T-cell (primary cell): ENCODE data around the gene ZSWIM6. TPM values are rescaled to one million over a fixed set of nuclear protein-coding genes. Genes with fewer than 3 reads are reported as not detected.

ENCODE experiments used
- ATAC-seq, 4 experiments: fragments of 200-7000 bp in 3 of 4; fragments of 150-1000 bp in 1 of 4; cut with Tn5 transposase; replicated peaks in 1 of 4; 1 replicate in 3 of 4; 2 replicates in 1 of 4; pipeline ENCODE4 v1.10.0; 2021; ENCODE audit warnings: moderate library complexity in 3 of 4, mild to moderate bottlenecking in 2 of 4, moderate number of reproducible peaks in 1 of 4
- CTCF ChIA-PET, 2 donors: fragments of 300-600 bp; sonication (Branson Sonifier 250); formaldehyde crosslinking; loops; one replicate each; lab custom pipeline; 2022; ENCODE audit warnings: antibody characterized with exemption in 2 of 2; lab: Charles Lee
- POLR2A ChIA-PET, 2 donors: fragments of 300-600 bp; sonication (Branson Sonifier 250); formaldehyde crosslinking; loops; one replicate each; lab custom pipeline; 2022; ENCODE audit warnings: antibody characterized with exemption in 2 of 2; lab: Charles Lee
- DNase-seq, 35 experiments: peaks; one replicate each; pipeline versions ENCODE4 v3.0.0 to v3.0.0-alpha.2; 2013 to 2023
- H3K27ac ChIP-seq: one replicate; pipeline ENCODE4 v1.5.1; 2013; ENCODE audit warnings: low read length
- H3K27me3 ChIP-seq, 2 experiments: replicated peaks in 1 of 2; 1 replicate in 1 of 2; 2 replicates in 1 of 2; pipeline versions ENCODE4 v1.6.1 to v1.7.0; 2013; ENCODE audit warnings: low read length in 1 of 2, mixed read lengths in 1 of 2; ENCODE audit not compliant: control insufficient read depth in 2 of 2, insufficient read depth in 2 of 2; ENCODE audit errors: extremely low read depth in 1 of 2
- H3K36me3 ChIP-seq, 2 donors: 1 replicate in 1 of 2; 2 replicates in 1 of 2; pipeline versions ENCODE4 v1.6.1 to v1.7.0; 2013; ENCODE audit warnings: low read length in 1 of 2; ENCODE audit not compliant: control insufficient read depth in 2 of 2, insufficient read depth in 1 of 2; ENCODE audit errors: extremely low read depth in 1 of 2
- H3K4me1 ChIP-seq, 2 experiments: 1 replicate in 1 of 2; 2 replicates in 1 of 2; pipeline versions ENCODE4 v1.6.1 to v1.7.0; 2013; ENCODE audit warnings: low read length in 2 of 2, mixed read lengths in 1 of 2; ENCODE audit not compliant: insufficient read depth in 2 of 2, control insufficient read depth in 1 of 2; ENCODE audit errors: extremely low read depth in 1 of 2
- H3K4me3 ChIP-seq, 2 donors: 1 replicate in 1 of 2; 2 replicates in 1 of 2; pipeline versions ENCODE4 v1.5.1 to v1.7.0; 2013; ENCODE audit warnings: mild to moderate bottlenecking in 2 of 2, low read length in 1 of 2, moderate library complexity in 1 of 2; ENCODE audit not compliant: control insufficient read depth in 1 of 2; ENCODE audit errors: extremely low read depth in 1 of 2
- H3K9me3 ChIP-seq: 2 replicates; pipeline ENCODE4 v1.7.0; 2013
- H3K27ac Mint-ChIP-seq, 2 donors: one replicate each; pipeline ENCODE4 v1.8.0; 2020 to 2021; ENCODE audit warnings: mild to moderate bottlenecking in 2 of 2, mixed read lengths in 2 of 2
- H3K27me3 Mint-ChIP-seq, 2 donors: one replicate each; pipeline ENCODE4 v1.8.0; 2021 to 2022; ENCODE audit warnings: mixed read lengths in 2 of 2
- H3K36me3 Mint-ChIP-seq: one replicate; pipeline ENCODE4 v1.8.0; 2021; ENCODE audit warnings: mixed read lengths
- H3K4me1 Mint-ChIP-seq, 3 donors: one replicate each; pipeline ENCODE4 v1.8.0; 2020 to 2022; ENCODE audit warnings: mixed read lengths in 3 of 3, mild to moderate bottlenecking in 1 of 3
- H3K4me3 Mint-ChIP-seq, 3 donors: one replicate each; pipeline ENCODE4 v1.8.0; 2020 to 2022; ENCODE audit warnings: mild to moderate bottlenecking in 3 of 3, mixed read lengths in 3 of 3, moderate library complexity in 3 of 3
- H3K9me3 Mint-ChIP-seq, 3 donors: one replicate each; pipeline ENCODE4 v1.8.0; 2020 to 2022; ENCODE audit warnings: mixed read lengths in 3 of 3
- WGBS: methylation state at CpG from one replicate; pipeline ENCODE4 v1.1.5; 2013; ENCODE audit warnings: missing lambda C conversion rate; ENCODE audit not compliant: insufficient coverage; 5-methylcytosine and 5-hydroxymethylcytosine counted together
- total RNA-seq, 35 experiments: library from RNA in 6 of 35; stranded (reverse) in 6 of 35; fragments of 120-200 nt in 1 of 35; gene quantifications; one replicate each; pipeline versions ENCODE4 v1.2.1 to v1.2.4 and lab custom pipeline; 2013 to 2026

Gene ZSWIM6
- total RNA-seq, 5 donors from 2014 or later (not counting 1 experiment from before 2014, with no cell fraction given) = 8.3 to 11.3 (median 10.1) TPM

DNA sequence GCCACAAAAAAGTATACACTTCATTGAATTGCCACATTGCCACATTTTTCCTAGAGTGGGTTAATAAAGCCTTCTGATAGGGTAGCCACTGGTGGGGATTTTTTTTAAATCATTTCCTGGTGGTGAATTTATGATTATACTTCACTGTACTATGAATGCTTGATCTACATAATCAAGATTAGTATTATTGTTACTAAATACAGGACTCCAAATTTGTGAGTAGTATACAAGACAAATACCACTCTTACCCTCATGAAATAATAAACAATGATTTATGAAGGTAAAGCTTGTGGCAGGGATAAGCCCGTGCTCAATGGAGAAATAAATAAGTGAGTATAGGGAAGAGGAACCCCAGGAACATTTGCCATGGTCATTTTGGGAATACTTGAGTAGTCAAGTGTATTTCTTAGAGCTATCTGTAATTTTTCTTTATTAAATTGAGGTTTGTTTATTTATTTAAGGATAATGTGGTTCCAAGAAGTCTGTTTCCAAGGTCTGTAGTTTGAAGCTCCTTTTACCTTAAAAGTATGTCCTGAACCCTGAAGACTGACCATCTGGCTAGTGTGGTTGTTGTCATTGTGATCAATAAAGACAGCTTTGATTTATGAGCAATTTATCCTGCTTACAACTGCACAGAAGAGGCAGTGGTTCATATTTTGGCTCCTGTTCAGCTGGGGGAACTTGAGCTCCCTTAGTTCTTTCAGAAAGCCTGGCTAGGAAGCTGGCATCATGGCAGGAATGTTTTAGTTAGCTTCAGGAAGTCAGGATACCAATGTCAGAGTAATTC is 118.6 kb downstream of the ZSWIM6 start:
- no CpG with 5 or more reads among the region's 1 CpG for WGBS
- DNase-seq (no peak), ATAC-seq (no peak)
- Histone ChIP-seq H3K27me3 (no peaks in the 10 kb centered on the region), H3K27ac (no peak overlapping the region), H3K9me3 (peaks cover 4% of the 10 kb centered on the region), H3K4me1 (no peaks in the 10 kb centered on the region), H3K36me3 (no peaks in the 10 kb centered on the region), H3K4me3 (no peak overlapping the region)
- CTCF ChIA-PET = no interaction called here
- peaks cover 7 to 16% (median 9%) of the 10 kb centered on the region in 3 donors for H3K4me1 Mint-ChIP-seq
- no peak overlapping the region for H3K4me3 Mint-ChIP-seq
- H3K27ac Mint-ChIP-seq = no peak overlapping the region
- POLR2A ChIA-PET = no interaction called here
- no peaks in the 10 kb centered on the region for H3K27me3 Mint-ChIP-seq
- peaks cover 0 to 27% (median 25%) of the 10 kb centered on the region in 3 donors for H3K9me3 Mint-ChIP-seq
- peaks cover 24% of the 10 kb centered on the region for H3K36me3 Mint-ChIP-seq

DNA sequence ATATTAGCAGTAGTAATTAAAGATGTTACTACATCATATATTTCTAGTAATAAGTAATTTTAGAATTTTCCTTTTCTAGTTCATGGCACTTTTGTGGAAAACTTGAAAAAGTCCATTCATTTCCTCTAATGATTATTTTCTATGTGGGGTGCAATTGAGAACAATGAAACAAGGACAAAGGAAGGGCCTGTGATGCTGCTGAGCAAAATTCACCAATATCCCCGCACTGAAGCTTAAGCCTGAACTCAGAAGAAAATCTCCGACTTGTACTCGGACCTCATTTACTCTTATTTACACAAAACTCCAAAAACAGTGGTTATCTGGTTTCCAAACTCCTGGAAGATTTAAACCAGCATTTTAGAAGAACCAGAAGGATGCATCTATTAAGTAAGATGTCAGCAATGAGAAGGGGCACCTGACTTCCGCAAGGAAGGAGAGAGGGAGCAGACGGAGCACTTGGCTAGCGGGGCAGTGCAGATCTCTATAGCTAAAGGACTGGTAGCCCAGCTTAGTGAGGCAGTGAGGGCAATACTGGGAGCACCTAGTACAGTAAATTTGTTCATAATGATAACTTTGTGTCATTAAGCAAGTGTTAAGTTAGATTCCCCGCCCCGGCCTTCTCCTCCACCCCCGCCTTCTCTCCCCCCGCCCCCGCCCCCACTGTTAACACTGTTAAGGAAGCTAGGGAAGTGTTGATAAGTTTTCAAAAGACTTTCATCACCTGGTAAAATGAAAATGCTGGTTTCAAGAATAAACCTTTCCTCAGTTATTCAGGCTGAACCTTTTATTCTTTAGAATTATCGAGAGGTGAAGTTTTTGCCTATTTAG is 123.3 kb downstream of the ZSWIM6 start:
- Histone ChIP-seq H3K36me3 (no peaks in the 10 kb centered on the region), H3K4me3 (no peak overlapping the region), H3K9me3 (peaks cover 2% of the 10 kb centered on the region), H3K4me1 (no peaks in the 10 kb centered on the region), H3K27ac (no peak overlapping the region), H3K27me3 (no peaks in the 10 kb centered on the region)
- Mint-ChIP-seq H3K27ac (no peak overlapping the region), H3K4me3 (no peak overlapping the region), H3K27me3 (no peaks in the 10 kb centered on the region), H3K9me3 (no peaks in the 10 kb centered on the region), H3K36me3 (peaks cover 6% of the 10 kb centered on the region), H3K4me1 (peaks cover 8 to 27% (median 22%) of the 10 kb centered on the region in 3 donors)
- no peak for ATAC-seq
- ChIA-PET CTCF (no interaction called here), POLR2A (no interaction called here)
- WGBS = 100% methylated on average over 4 of the region's 12 CpGs
- DNase-seq = no peak

DNA sequence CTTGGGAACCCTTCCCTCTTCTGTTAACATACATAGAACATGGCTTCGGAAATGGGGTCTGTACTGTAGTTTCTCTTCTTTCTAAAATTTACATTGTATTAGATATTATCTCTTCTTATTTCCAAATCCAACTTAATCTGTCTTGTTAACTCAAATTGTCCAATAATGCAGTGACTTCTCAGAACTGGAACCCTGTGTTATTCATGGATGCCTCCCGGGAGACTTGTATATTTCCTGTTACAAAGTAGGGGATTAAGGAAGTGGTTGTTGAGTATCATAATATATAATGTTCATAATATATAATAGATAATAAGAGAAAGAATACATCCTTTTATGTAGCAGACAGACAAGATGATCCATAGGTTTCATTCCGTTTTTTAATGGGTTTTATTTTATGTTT is 128.4 kb downstream of the ZSWIM6 start:
- CTCF ChIA-PET = no interaction called here

DNA sequence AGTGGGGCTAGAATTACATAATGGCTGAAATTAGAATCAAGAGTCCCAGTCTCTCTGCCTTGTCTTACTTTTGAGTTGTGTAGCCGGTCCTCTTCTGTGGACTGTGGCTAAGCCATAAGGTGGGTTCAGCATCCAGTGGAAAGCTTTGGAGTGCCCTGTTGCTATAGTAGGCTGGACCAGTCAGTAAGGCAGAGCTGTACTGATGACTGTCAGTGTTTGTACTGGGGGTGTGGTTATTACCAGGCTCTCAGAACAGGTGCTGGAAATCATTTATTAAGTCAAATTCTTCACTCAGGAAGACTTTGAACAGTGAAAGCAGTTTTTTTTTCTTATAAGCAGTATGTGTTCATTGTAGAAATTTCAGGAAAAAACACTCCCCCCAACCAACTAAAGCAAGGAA is 129.4 kb downstream of the ZSWIM6 start:
- no peak overlapping the region for H3K4me3 Mint-ChIP-seq

More for the DNA sequence above, 128.4 kb downstream of the ZSWIM6 start:
- H3K27me3 ChIP-seq = no peaks in the 10 kb centered on the region
- H3K4me1 Mint-ChIP-seq = peaks cover 20 to 47% (median 36%) of the 10 kb centered on the region in 3 donors
- peaks cover 6% of the 10 kb centered on the region for H3K36me3 Mint-ChIP-seq
- DNase-seq = no peak
- no peaks in the 10 kb centered on the region for H3K9me3 Mint-ChIP-seq
- WGBS = no CpG with 5 or more reads among the region's 3 CpGs
- H3K4me3 Mint-ChIP-seq = no peak overlapping the region
- no peaks in the 10 kb centered on the region for H3K27me3 Mint-ChIP-seq
- no peaks in the 10 kb centered on the region for H3K4me1 ChIP-seq
- no peak overlapping the region for H3K27ac Mint-ChIP-seq
- POLR2A ChIA-PET = no interaction called here
- H3K4me3 ChIP-seq = no peak overlapping the region
- no peak overlapping the region for H3K27ac ChIP-seq
- no peaks in the 10 kb centered on the region for H3K36me3 ChIP-seq
- ATAC-seq = no peak
- H3K9me3 ChIP-seq = no peaks in the 10 kb centered on the region

DNA sequence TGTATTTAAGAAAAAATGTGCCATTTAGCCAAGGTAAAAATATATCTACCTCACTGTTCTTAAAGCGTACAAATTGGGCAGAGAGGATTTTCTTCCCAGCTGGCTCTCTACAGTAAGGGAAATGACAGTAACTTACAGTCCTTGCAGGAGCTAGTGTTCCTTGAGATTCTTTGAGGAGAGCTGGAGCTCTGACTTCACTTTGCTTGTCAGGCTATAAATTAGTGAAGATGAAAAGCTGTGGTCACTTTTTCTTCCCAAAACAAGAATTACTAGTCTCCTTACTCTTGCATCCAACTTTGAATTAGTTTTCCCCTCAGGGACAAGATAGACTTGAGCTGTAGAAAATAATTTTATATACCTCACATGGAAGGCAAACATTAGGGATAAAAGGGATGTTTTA is 129.9 kb downstream of the ZSWIM6 start:
- no peaks in the 10 kb centered on the region for H3K4me1 ChIP-seq
- peaks cover 24 to 50% (median 45%) of the 10 kb centered on the region in 3 donors for H3K4me1 Mint-ChIP-seq
- no peak overlapping the region for H3K4me3 ChIP-seq
- ATAC-seq (no peak), DNase-seq (no peak)
- H3K9me3 Mint-ChIP-seq = no peaks in the 10 kb centered on the region
- ChIA-PET POLR2A (no interaction called here), CTCF (no interaction called here)
- H3K9me3 ChIP-seq = no peaks in the 10 kb centered on the region
- H3K36me3 ChIP-seq = no peaks in the 10 kb centered on the region
- H3K27me3 Mint-ChIP-seq = no peaks in the 10 kb centered on the region
- WGBS = no CpG with 5 or more reads among the region's 1 CpG
- no peaks in the 10 kb centered on the region for H3K27me3 ChIP-seq
- H3K36me3 Mint-ChIP-seq = peaks cover 6% of the 10 kb centered on the region
- H3K27ac Mint-ChIP-seq = no peak overlapping the region
- no peak overlapping the region for H3K27ac ChIP-seq
- H3K4me3 Mint-ChIP-seq = no peak overlapping the region

More for the DNA sequence above, 129.4 kb downstream of the ZSWIM6 start:
- Mint-ChIP-seq H3K27me3 (no peaks in the 10 kb centered on the region), H3K9me3 (no peaks in the 10 kb centered on the region), H3K4me1 (peaks cover 24 to 49% (median 42%) of the 10 kb centered on the region in 3 donors), H3K36me3 (peaks cover 6% of the 10 kb centered on the region), H3K27ac (no peak overlapping the region)
- 100% methylated on average over 1 of the region's 1 CpG for WGBS
- ATAC-seq (no peak), DNase-seq (no peak)
- Histone ChIP-seq H3K9me3 (no peaks in the 10 kb centered on the region), H3K27ac (no peak overlapping the region), H3K4me1 (no peaks in the 10 kb centered on the region), H3K4me3 (no peak overlapping the region), H3K36me3 (no peaks in the 10 kb centered on the region), H3K27me3 (no peaks in the 10 kb centered on the region)
- ChIA-PET POLR2A (no interaction called here), CTCF (no interaction called here)

DNA sequence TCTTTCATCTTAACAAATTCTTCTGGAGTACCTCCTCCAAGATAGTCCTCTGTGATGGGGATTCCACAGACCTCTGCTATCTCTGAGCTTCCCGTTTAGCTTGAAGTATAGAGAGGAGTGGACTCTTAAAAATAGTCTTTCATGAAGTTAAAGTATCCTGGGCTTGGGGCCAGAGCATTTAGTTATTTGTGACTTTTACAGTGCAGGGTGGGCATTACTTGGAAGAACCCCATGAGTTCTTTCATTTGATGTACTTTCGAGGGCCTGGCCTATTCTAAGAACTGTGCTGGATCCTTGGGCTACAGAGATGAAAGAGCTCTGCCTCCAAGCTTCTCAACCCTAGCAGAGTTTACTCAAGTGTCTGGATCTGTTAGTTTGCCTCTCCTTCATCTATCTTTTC is 131.5 kb downstream of the ZSWIM6 start:
- H3K9me3 Mint-ChIP-seq = no peaks in the 10 kb centered on the region
- no peak for ATAC-seq
- no peak overlapping the region for H3K27ac Mint-ChIP-seq
- 89% methylated on average over 1 of the region's 2 CpGs for WGBS
- Histone ChIP-seq H3K4me3 (no peak overlapping the region), H3K27me3 (no peaks in the 10 kb centered on the region), H3K27ac (no peak overlapping the region), H3K36me3 (no peaks in the 10 kb centered on the region), H3K4me1 (no peaks in the 10 kb centered on the region), H3K9me3 (no peaks in the 10 kb centered on the region)
- no peaks in the 10 kb centered on the region for H3K27me3 Mint-ChIP-seq
- ChIA-PET POLR2A (no interaction called here), CTCF (no interaction called here)
- no peak for DNase-seq
- H3K4me1 Mint-ChIP-seq = peaks cover 30 to 52% (median 42%) of the 10 kb centered on the region in 3 donors
- peaks cover 6% of the 10 kb centered on the region for H3K36me3 Mint-ChIP-seq
- no peak overlapping the region for H3K4me3 Mint-ChIP-seq
